ENCODE results near the gene CD53.

CD53 gene

DNA sequence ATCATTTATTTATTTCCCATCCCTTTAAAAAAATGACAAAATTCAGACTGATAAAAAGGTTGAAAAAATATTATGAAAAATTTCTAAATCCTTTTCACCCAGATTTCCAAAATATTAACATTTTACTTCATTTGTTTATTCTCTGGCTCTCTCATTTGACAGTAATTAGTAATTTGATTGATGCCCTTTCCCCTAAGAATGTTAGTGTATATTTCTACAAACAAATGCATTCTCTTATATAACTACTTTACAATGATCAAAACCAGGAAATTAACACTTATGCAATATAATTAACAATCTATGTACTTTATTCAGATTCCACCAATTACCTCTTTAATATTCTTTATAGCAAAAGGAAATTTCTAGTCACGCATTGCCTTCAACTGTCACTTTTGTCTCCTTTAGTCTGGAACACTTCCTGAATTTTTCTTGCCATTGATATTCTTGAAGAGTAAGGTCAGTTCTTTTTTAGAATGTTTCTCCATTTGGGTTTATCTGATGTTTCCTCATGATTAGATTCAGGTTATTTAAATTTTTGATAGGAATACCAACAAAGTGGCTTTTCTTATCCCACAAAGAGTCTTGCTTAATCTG lies 3.9 kb downstream of the CD53 start:
- no peak for DNase-seq (ENCODE audit: low read depth in 2 of 2)

DNA sequence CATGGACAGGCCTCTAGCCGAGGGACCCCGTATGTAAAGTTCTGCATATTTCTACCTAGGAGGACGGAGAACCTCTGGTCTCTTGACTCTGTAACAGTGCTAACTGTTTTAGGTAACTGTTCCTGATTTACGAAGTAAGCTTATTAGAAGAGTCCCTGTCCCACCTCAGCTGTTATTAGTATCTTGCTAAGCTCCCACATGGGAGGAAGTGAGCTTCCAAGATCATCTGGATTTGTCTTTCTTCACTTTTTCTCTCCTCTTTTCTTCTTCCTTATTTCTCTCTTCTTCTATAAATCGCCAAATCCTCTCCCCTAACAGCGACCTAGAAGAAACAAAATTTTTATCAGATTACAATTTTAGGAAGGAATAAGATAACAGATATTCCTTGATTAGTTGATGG lies 4.4 kb downstream of the CD53 start:
- DNase-seq (ENCODE audit: low read depth in 2 of 2) = no peak

DNA sequence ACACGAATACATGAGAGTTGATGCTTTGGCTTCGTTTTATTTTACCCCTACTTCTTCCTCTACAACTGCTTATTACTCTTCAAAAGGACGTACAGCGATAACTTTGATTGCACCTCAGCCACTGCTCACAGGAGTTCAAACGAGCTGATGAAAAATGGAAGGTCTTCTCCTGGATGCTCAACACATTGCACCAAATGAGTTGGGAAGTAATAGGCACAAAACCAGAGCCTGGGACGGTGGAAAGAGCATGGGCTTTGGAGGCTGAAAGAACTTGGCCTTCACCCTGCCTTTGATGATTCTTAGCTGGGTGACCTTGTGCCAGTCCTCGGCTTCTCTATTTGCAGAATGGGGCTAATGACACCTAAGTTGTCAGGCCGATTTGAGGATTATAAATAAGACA lies 4.8 kb downstream of the CD53 start:
- DNase-seq (ENCODE audit: low read depth in 2 of 2) = no peak

DNA sequence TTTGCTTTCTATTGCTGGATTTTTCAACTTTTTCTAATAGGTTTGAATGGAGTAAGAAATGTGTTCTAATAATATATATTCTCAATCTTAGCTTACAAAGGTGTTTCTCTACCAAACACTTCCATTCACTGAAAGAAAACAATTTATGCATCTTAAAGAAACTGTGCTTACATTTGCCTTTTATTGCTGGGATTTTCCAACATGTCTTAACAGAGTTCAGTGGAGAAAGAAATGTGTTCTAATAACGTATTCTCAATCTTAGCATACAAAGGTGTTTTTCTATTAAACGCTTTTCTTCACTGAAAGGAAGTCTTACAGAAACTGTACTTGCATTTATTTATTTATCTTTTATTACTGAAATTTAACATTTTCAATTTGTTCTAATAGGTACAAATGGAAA lies 5.6 kb downstream of the CD53 start:
- DNase-seq (ENCODE audit: low read depth in 2 of 2) = no peak

DNA sequence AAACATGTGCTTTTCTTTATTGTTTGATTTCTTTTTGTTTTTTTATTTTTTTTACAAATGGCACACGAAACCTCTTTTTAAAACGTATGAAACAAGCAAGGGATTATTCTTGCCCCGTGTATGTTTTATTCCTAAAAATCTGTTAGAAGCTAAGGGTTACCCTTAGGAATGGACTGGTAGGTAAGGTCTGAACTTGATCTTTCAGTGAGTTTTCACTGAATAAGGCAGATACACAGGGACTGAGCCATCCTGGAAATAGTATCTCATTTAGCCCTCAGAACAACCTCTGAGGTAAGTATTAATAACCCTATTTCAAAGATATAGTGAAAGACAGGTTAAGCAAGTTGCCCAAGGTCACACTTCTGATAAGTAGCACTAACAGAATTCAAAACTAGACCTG lies 6.0 kb downstream of the CD53 start:
- DNase-seq (ENCODE audit: low read depth in 2 of 2) = no peak

DNA sequence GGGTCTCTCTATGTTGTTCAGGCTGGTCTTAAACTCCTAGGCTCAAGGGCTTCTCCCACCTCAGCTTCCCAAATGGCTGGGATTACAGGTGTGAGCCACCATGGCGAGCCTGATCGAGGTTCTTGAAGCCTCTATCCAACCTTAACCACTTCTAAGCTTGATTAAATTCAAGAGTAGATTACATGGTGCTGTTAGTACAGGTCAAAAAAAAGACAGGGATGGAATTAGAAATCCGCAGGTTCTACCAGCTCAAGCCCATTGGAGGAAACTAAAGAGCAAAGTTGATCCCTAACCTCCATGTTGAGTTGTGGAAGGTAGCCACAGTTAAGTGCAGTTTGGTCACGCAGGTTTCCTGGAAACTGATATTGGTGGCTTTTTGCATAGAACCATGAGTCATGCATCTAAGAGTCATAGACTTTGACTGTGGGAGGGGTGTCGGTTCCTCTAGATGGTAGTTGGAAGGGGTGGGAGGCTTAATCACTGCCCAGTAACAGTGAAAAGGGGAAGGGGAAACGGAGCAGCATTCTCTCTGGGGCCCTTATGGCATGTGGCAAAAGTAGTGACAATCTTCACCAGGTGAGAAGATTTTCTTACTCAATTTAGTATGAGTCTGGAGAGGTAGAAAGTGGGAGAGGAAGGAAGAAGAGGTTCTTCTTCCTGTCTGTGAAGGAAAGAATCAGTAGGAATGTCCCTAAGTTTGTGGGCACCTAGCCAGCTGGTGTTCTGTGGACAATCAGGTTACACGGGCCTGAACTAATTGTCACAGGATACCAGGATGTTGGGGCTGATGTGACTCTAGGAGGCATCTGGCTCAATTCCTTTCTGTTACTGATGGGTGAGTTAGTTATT lies 7.0 kb downstream of the CD53 start:
- peak; percentile 32 to 56 for DNase-seq (ENCODE audit: low read depth in 2 of 2)

DNA sequence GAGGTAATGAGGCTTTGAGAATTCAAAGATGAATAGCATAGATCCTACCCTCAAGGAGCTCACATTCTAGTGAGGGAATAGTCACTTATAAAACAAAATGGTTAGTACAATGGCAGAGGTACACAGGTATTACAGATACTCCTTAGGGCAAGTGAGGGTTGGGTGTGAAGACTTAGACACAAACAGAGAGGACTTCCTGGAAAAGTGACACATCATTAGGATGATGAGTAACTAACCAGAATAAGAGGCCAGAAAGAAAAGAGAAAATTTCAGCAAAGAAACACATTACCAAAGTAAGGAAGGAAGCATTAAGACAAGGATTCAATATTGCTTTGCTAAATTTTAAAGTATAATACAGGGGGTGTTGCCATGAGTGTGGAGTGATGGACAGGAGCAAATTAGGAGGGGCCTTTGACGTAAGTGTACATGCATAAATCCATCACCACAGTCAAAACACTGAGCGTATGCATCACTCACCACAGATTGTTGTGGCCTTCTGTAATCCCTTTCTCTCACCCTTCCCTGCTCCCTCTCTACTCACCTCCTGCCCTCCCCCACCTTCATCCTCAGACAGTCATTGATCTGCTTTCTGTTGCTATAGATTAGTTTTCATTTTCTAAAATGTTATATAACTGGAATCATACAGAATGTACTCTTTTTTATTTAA lies 7.9 kb downstream of the CD53 start:
- DNase-seq (ENCODE audit: low read depth in 2 of 2) = no peak

DNA sequence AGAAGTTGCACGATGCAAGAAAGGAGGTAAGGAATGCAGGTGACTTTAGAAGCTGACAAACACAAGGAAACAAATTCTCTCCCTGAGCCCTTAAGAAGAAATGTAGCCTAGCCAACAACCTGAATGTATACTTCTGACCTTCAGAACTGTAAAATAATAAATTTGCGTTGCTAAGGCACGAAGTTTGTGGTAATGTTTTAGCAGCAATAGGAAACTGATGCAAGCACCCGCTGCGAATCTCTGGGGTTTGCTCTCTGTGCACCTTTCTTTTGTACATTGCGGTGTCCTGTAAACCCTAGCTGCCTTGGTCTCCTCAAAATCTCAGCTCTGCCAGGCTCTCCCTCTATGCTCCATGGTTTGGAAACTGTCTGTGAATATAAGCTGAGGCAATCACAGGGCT lies 15.1 kb downstream of the CD53 start:
- no peak for DNase-seq (ENCODE audit: low read depth in 2 of 2)

DNA sequence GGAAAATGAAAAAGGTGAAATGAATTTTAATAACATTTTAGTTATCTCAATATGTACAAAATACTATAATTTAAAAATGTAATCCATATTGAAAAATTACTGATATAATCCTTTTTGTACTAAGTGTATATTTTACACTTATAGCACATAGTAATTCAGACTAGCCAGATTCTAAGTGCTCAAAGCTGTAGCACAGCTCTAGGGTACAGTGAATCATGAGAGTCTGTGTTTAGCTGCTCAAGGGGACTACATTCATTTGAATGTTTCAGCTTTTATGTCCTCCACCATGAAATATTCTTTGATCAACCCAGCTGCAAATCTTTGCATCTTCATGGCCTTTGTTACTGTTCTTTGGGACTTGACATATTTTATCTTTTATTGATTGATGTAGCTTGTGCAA lies 15.7 kb downstream of the CD53 start:
- DNase-seq (ENCODE audit: low read depth in 2 of 2) = no peak

DNA sequence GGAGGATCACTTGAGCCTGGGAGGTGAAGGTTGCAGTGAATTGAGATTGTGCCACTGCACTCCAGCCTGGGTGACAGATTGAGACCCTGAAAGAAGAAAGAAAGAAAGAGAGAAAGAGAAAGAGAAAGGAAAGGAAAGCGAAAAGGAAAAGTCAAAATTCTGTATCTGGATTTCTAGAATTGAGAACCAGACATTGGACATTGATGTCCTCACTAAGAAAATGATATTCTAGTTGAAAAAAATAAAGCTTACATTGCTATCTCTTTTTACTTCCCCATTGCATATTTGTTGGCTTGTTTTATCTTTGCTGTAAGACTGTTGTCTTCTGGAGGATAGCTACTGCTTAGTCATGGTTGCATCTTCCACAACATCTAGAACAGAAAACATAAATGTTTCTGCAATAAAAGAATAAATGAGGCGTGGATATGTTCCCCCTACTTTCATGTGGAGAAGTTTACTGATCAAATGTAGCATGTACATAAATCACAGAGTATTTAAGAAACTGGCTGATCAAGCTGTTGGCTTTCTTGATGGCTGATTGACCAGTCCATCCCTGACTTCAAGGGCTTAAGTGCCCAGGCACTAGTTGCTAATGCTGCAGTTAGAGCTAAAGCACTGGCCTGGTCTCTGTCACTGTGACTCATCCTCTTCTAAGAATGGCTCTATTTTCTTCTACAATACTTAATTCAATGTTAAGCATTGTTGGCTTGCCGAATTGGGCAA lies 17.7 kb downstream of the CD53 start:
- no peak for DNase-seq (ENCODE audit: low read depth in 2 of 2)

DNA sequence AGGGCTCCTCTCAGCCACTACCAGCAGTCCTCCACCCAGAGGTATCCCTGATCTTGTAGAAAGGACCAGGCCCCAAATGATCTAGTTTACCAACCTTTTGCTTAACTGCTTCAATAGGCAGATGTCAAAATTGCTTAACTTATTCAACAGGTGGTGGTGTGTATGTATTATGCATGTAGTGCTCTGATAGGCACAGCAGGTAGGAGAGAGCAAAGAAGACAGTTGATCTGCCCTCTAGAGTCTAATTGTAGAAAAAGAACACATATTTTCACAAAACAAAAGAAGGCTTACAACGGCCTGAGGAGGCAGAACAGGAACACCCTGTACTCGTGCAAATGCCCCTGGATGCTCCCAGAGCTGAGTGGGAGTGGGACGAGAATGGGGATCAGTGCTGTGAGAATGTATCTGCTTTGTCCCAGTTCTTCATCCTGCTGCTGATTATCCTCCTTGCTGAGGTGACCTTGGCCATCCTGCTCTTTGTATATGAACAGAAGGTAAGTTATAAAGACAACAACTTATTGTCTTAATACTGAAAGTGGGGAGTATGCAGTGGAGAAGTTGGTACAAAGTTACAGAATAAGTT lies 21.1 kb downstream of the CD53 start:
- no peak for DNase-seq (ENCODE audit: low read depth in 2 of 2)

DNA sequence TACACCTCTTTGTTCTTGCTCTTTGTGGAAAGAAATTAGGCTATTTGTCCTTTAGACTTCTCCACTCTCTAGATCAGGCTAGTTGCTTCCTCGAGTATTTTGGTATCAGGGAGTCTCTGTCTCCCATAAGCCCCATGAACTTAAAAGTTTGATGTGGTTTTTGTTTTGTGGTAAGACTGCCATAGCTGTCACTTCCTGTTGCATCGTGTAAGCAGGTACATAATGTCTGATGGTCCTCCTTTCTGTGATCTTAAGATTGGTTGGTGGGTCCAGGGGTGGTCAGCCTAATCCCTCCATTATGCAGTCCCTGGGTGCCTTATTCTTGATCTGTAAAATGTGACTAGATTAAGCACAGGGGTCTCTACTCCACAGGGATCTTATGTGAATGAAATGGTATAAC lies 23.1 kb downstream of the CD53 start:
- no peak for DNase-seq (ENCODE audit: low read depth in 2 of 2)

DNA sequence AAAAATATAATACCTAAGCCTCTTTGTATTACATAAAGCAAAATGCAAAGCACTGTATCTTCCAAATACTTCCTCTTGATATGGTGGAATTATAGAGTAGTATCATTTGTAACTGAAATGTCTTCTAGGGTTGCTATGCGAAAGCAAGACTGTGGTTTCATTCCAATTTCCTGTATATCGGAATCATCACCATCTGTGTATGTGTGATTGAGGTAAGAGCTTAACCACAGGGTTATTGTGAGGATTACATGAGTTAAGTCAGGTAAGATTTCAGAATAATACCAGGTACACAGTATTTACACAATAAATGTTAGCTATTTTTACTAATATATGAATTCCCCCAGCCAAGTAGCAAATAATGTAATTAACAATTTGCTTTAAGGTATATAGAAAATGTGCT lies 24.7 kb downstream of the CD53 start:
- no peak for DNase-seq (ENCODE audit: low read depth in 2 of 2)

DNA sequence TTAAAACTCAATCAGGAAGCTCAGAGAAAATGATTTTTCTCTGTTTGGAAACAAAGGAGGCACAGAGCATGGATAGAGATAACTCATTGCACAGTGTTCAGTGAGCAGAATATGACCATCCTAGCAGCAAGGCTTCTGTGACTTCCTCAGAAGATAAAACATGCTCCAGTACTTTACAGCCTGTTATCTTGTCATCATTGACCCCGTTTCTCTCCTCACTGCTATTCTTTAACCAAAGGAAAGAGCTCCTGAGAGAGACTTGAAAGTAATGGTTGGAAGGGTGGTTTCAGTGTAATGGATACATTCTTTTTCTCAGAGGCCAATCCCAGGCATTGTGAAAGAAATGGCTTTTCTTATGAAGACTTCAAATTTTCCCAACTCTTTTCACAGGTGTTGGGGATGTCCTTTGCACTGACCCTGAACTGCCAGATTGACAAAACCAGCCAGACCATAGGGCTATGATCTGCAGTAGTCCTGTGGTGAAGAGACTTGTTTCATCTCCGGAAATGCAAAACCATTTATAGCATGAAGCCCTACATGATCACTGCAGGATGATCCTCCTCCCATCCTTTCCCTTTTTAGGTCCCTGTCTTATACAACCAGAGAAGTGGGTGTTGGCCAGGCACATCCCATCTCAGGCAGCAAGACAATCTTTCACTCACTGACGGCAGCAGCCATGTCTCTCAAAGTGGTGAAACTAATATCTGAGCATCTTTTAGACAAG lies 25.9 kb downstream of the CD53 start:
- DNase-seq (ENCODE audit: low read depth in 2 of 2) = no peak

DNA sequence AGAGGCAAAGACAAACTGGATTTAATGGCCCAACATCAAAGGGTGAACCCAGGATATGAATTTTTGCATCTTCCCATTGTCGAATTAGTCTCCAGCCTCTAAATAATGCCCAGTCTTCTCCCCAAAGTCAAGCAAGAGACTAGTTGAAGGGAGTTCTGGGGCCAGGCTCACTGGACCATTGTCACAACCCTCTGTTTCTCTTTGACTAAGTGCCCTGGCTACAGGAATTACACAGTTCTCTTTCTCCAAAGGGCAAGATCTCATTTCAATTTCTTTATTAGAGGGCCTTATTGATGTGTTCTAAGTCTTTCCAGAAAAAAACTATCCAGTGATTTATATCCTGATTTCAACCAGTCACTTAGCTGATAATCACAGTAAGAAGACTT lies 26.5 kb downstream of the CD53 start:
- DNase-seq (ENCODE audit: low read depth in 2 of 2) = no peak

DNA sequence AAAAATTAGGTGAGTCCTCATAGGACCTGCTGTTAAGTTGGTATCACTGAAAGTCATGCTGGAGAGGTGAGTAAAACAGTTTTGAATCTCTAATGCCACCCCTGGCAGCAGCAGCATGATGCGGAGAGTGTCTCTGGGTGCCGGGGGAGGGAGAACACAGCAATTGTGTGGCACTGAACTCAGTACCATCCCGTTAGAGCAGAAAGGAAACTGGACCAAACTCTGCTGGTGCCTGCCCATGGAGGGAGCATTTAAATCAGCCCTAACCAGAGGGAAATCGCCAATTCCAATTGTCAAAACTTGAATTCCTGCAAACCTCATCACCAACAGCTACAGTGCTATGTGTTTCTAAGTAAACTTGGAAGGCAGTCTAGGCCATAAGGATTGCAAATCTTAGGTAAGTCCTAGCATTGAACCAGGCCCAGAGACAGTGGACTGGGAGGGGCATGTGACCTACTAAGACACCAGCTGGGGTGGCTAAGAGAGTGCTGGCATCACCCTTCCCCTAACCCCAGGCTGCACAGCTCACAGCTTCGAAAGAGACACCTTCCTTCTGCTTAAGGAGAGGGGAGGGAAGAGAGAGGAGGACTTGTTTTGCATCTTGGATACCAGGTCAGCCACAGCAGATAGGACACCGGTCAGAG lies 30.0 kb downstream of the CD53 start:
- DNase-seq (ENCODE audit: low read depth in 2 of 2) = no peak

DNA sequence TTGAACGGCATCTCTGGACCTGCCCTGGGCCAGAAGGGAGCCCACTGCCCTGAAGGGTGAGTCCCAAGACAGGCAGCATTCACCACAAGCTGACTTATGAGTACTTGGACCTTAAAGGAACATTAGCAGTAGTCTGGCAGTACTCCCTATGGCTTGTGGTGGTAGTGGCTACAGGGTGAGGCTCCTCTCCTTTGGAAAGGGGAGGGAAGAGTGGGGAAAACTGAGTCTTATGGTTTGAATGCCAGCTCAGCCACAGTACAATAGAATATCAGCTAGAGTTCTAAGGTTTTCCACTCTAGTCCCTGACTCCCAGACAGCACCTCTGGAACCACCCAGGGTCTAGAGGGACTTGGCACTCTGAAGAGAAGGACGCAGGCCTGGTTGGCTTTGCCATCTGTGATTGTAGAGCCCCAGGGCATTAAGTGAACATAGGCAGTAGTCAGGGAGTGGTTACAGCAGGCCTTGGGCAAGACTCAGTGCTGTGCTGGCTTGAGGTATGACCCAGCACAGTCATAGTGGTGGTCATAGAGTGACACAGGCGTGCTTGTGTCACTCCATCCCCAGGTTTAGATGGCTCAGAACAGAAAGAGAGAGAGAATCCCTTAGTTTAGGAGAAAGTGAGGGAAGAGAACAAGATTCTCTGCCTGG lies 31.0 kb downstream of the CD53 start:
- DNase-seq (ENCODE audit: low read depth in 2 of 2) = no peak

DNA sequence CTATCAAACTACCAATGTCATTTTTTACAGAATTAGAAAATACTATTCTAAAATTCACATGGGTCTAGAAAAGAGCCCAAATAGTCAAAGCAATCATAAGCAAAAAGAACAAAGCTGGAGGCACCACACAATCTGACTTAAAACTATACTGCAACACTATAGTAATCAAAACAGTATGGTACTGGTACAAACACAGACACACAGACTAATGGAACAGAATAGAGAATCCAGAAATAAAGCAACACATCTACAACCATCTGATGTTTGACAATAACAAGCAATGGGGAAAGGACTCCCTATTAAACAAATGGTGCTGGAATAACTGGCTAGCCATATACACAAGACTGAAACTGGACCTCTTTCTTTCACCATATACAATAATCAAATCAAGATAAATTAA lies 39.8 kb downstream of the CD53 start:
- no peak for DNase-seq (ENCODE audit: low read depth in 2 of 2)

DNA sequence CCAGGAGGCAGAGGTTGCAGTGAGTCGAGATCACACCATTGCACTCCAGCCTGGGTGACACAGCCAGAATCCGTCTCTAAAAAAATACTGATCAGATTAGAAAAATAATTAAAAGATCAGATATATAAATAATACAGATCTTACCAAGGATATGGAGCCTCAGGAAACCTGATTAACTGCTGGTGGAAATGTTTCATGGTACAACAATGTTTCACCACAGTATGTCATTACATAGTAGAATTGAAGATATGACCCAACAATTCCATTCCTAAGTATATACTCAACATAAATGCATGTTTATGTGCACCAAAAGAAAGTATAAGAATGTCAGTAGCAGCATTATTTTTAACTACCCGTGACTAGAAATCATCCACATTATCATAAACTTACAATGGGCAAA lies 41.7 kb downstream of the CD53 start:
- DNase-seq (ENCODE audit: low read depth in 2 of 2) = no peak

DNA sequence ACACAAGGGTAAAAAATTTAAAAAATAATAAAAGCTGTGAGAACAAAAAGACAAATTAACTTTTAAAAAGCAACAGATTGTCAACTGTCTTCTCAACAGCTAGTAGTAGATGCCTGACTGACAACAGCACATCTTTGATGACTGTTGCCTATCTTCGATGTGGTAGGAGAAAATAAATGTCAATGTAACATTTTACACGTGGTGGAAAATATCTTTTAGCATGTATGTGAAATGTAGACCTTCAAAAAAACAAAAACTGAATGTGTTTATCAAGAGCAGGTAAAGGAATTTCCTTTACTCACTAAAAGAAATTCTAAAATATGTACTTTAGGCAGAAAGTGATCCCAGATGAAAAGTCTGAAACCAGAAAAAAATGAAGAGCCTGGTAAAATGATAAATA lies 42.9 kb downstream of the CD53 start:
- no peak for DNase-seq (ENCODE audit: low read depth in 2 of 2)

DNA sequence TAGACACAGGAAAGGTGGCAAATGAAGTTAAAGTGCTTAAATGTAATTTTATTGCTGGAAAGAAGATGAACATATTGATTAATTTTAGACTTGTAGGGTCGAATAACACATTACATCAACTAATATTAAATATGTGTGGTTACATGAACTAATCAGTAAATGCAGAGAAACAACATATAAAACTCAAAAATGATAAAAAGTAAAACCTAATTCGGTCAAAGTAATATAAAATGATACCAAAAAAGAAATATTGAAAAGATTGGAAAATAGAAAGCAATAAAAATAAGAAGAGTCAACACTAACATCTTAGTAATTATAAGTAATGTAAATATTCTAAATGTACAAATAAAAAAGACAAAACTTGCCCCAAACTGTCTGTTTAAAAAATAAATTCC lies 43.3 kb downstream of the CD53 start:
- DNase-seq (ENCODE audit: low read depth in 2 of 2) = no peak
